ENCODE measurements around the gene RNASE8. TPM values are rescaled to one million over a fixed set of nuclear protein-coding genes. Genes with fewer than 3 reads are reported as not detected.
A peak's percentile ranks its signal among the peaks of the same experiment; 100 is the strongest.

RNASE8 gene
- total and polyA plus RNA-seq, 2 of the 8 experiments (the other 6 are each of a cell fraction or from before 2014, with no cell fraction given): not detected

- TF ChIP-seq HDAC2 (IDR thresholded peaks at IDR 0.05; ENCODE audit: borderline replicate concordance in 1 of 2, low read depth in 2 of 2, low read length in 2 of 2): peak in 1 of 2 experiments; percentile 70; a peak in 2 of 4 replicates
- no peak for TF ChIP-seq CHD2 (IDR thresholded peaks at IDR 0.05; ENCODE audit: low read length)
- no peak for TF ChIP-seq CREB1 (IDR thresholded peaks at IDR 0.05)
- TF ChIP-seq SP2 (IDR thresholded peaks at IDR 0.05; ENCODE audit: low read length): no peak
- TF ChIP-seq POLR2A (IDR thresholded peaks at IDR 0.05; ENCODE audit: control extremely low read depth in 1 of 2, low read depth in 2 of 2, low read length in 2 of 2): 0 out of 3 replicates have a peak, but pooled peaks of 1 of the 2 experiments have one; percentile 48
- TF ChIP-seq CHD1 (IDR thresholded peaks at IDR 0.05; ENCODE audit: low read depth, low read length): no peak
- no peak for TF ChIP-seq POU5F1 (IDR thresholded peaks at IDR 0.05; ENCODE audit: low read depth, low read length)
- no peak for TF ChIP-seq PHF8 (conservative IDR thresholded peaks at IDR 0.05; ENCODE audit: low read depth, low read length)
- TF ChIP-seq JUND (IDR thresholded peaks at IDR 0.05; ENCODE audit: low read length): 0 out of 2 replicates have a peak, but pooled peaks have one; percentile 41
- TF ChIP-seq GTF2F1 (IDR thresholded peaks at IDR 0.05; ENCODE audit: borderline replicate concordance, low read depth, low read length): no peak
- TF ChIP-seq BCL11A (IDR thresholded peaks at IDR 0.05; ENCODE audit: low read depth in 2 of 2, low read length in 2 of 2): no peak
- 0 out of 2 replicates have a peak, but pooled peaks have one; percentile 1 for TF ChIP-seq TCF12 (IDR thresholded peaks at IDR 0.05; ENCODE audit: low read depth, low read length)
- TF ChIP-seq TBP (IDR thresholded peaks at IDR 0.05; ENCODE audit: low read depth, low read length): no peak
- TF ChIP-seq NANOG (IDR thresholded peaks at IDR 0.05; ENCODE audit: insufficient read depth, low read depth, low read length, poor library complexity, severe bottlenecking): no peak
- no peak for TF ChIP-seq TAF7 (optimal IDR thresholded peaks at IDR 0.05; ENCODE audit: borderline replicate concordance, low read depth, low read length)
- peak in 1 of 2 experiments; percentile 88; a peak in 2 of 4 replicates for TF ChIP-seq SIN3A (conservative IDR thresholded peaks at IDR 0.05 in 1 of 2, IDR thresholded peaks at IDR 0.05 in 1 of 2; ENCODE audit: low read depth in 1 of 2, low read length in 2 of 2)
Measured at GRCh38 chr14:21093769-21094681, 36.4 kb downstream of the RNASE8 start (continued).
